Activated naive CD4-positive, alpha-beta T cell treated with anti-CD3 and anti-CD28 coated beads, Interleukin-2, amount 50 U/mL, for 16 hours (primary cell): ENCODE results near the gene ANO9.
"Not testable (repeated sequence)": the region's sequence is repeated elsewhere in the genome, so short reads cannot be mapped to it uniquely, and the experiment has no call there.

ENCODE experiments used
- DNase-seq: peaks from one replicate; pipeline ENCODE4 v3.0.0-alpha.2; 2020

The ANO9 gene

DNA sequence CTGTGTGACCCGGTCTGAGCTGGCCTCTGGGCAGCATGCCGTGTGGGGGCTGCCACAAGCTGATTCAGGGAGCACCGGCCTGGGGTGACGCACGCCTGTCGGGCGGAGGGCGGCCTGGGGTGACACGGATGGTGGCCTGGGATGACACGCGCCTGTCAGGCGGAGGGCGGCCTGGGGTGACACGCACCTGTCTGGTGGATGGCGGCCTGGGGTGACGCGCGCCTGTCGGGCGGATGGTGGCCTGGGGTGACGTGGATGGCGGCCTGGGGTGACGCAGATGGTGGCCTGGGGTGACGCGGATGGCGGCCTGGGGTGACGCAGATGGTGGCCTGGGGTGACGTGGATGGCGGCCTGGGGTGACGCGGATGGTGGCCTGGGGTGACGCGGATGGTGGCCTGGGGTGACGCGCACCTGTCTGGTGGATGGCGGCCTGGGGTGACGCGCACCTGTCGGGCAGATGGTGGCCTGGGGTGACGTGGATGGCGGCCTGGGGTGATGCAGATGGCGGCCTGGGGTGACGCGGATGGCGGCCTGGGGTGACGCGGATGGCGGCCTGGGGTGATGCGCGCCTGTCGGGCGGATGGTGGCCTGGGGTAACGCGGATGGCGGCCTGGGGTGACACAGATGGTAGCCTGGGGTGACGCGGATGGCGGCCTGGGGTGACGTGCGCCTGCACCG is 29.8 kb upstream of the ANO9 start:
- DNase-seq, result no peak

DNA sequence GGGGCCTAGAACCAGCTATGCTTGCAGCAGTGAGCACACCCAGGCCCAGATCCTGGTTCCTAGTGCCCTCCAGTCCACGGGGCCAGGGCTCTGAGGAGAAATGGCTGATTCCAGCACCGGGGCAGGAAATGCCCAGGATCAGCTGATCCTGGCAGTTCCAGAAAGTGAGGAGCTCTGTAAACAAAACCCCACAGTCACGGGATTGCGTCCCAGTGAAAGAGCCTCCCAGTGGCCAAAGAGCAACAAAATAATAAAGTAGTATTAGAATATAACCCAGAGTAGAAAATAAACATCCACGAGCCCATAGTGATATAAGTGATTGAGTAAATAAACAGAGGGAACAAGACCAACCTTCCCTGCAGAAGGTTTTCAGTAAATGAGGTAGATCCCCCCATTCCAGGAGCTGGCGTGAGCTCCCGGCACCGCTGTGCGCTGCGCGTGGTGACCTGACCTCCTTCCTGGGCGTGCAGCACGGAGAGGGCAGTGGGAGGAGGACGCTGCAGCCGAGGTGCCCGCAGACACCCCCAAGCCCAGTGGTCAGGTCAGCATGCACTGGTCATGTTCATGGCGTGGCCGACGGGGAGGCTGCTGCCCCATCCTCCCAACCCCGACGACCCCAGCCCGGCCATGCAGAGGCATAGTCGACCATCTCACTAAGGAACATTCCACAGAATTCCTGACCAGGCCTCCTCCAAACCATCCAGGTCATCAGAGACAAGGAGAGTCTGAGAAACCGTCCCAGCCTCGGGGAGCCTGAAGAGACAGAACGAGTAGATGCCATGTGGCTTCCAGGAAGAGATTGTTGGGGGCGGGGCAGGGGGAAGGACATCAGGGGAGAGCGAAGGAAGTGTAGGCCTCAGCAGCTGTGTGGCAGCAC is 28.1 kb upstream of the ANO9 start:
- no peak for DNase-seq

DNA sequence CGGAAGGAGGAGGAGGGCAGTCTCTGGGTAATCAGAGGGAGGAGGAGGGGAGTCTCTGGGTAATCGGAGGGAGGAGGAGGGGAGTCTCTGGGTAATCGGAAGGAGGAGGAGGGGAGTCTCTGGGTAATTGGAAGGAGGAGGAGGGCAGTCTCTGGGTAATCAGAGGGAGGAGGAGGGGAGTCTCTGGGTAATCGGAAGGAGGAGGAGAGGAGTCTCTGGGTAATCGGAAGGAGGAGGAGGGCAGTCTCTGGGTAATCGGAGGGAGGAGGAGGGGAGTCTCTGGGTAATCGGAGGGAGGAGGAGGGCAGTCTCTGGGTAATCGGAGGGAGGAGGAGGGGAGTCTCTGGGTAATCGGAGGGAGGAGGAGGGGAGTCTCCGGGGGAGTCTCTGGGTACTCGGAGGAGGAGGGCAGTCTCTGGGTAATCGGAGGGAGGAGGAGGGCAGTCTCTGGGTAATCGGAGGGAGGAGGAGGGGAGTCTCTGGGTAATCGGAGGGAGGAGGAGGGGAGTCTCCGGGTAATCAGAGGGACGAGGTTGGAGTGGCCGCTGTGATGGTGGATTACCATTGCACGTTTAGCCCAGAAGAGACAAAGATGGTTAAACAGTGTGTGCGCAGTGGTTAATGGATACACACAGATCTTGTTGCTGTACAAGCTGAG is 27.3 kb upstream of the ANO9 start:
- not testable (repeated sequence) for DNase-seq

DNA sequence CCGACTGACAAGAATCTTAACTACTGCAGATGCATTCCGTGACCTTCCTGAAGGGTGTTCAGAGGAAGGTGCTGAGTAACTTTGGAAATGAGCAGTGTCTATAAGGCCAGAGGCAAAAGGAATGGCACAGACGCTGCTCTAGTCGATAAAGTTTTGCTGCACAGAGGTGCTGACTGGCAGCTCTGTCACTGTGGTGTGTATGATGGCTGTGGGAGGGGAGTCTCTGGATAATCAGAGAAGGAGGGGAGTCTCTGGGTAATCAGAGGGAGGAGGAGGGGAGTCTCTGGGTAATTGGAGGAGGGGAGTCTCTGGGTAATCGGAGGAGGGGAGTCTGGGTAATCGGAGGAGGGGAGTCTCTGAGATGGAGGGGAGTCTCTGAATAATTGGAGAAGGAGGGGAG is 26.7 kb upstream of the ANO9 start:
- DNase-seq, result no peak

GRCh38 chr11:468036-468435 is 26.2 kb upstream of the ANO9 start:
- no peak for DNase-seq

GRCh38 chr11:465896-466530 is 24.2 kb upstream of the ANO9 start:
- DNase-seq, result no peak

DNA sequence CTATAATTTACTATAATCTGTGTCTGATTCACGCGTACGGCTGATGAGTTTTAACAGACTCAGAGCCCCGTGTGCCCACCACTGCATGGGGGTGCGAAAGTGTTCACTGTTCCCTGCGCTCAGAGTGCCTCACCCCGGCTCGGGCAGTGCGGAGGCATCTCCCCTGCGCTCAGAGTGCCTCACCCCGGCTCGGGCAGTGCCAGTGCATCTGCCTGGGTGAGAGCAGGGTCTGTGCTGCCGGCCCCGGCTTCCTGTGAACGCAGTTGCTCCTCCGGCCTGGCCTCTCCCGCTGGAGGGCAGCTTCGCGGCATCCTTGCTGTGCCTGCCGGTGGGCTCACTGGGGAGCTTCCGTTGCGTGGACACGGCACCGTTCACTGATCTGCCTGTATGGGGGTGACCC is 22.5 kb upstream of the ANO9 start:
- DNase-seq, result no peak

DNA sequence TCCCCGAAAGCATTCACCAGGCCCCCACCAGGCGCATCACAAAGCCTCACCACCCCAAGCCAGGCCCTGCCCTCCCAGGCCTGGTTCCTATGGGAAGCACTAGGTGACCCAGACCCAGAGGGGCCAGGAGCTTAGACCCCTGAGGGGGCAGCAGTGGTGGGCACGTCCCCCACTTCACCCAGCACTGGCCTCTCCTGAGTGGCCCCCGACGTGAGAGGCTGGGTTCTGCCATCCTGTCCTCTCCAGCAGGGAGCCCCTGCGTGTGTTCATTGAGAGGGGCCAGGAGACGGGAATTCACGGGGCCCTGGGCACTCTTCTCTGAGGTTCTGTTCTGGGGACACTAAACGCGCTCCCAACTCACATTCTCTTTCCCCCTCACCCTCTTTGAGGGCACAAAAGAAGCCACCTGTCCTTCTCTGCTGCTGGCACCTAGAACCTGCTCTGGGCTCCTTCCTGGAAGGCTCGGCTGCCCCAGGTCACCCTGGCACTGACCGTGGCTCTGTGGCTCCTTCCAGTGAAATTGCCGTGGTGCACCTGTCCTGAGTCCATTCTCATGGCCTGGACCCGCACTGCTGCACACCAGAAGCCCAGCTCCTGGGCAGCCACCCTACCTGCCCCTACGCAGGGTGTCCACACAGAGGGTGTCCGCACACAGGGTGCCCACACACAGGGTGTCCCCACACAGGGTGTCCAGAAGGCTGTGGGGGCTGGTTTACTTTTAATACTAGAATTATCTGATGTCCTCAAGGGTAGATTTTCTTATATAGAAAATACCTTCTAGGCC is 20.5 kb upstream of the ANO9 start:
- DNase-seq, result no peak

- no peak for DNase-seq
Observed at GRCh38 chr11:461626-462025, 19.8 kb upstream of the ANO9 start.

GRCh38 chr11:460331-461199 is 18.8 kb upstream of the ANO9 start:
- DNase-seq, result no peak

- no peak for DNase-seq
Observed at GRCh38 chr11:459511-460220, 17.9 kb upstream of the ANO9 start.

- no peak for DNase-seq
Observed at GRCh38 chr11:457111-457760, 15.4 kb upstream of the ANO9 start.

DNA sequence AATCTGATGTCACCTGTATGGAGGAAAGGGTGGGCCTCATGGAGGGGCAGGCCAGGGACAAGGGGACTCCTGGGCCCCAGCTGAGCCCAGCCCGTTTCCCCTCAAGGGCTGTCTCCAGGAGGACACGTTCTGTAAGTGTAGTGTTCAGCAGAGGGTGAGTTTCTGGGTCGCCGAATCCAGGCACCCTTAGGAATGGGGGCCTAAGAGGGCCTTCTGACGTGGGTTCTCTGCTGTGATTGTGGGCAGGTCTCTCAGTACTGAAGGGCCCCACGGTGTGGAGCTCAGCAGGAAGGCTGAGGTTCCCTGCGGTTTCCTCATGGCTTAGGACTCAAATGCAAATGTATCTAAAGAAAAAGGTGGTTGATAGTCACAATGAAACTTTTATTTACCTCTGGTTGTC is 14.7 kb upstream of the ANO9 start:
- DNase-seq, result no peak

DNA sequence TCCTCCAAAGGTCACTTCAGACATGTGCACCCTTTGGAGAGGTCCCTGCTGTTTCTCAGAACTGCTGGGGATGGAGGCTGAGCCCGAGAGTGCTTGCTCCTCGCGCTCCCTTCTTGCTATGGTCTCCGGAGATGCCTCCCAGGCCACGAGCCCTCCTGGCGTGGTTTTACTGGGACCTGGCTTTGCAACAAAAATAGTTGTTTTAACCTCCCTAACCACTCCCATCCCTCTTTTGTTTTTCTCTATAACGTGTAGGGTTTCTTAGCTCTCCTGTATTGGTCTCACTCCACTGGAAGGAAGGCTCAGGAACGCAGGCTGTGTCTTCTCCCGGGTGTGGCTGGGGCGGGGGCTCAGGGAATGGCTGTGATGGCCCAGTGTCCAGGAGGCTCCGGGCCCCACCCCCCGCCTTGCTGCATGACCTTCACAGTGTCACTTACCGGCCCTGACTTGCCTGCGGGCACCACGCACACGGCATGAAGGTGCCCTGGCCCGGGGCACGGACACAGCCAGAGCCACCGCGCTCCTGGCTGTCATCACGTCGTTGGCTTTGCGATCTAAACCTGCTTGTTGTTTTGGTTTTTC is 13.8 kb upstream of the ANO9 start:
- no peak for DNase-seq

- no peak for DNase-seq
Observed at GRCh38 chr11:454801-455565, 13.2 kb upstream of the ANO9 start.

DNA sequence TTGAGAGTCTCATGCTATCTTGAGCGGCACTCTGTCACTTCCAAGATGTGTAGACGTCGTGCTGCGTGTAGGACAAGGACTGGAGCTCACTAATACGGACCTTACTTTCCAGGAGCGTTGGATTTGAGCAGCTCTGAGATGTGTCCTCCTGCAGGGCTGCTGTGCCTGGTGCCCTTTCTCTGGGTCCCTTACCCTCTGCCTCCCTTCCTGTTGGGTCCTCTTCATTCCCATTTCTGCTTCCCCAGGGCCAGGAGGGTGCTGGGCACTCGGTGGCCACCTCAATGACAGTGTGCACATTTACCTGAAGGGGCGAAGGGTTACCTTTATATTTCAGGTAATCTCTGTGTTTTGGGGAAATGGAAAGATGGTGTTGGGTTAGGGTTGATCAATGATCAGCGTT is 12.2 kb upstream of the ANO9 start:
- DNase-seq, result no peak

DNA sequence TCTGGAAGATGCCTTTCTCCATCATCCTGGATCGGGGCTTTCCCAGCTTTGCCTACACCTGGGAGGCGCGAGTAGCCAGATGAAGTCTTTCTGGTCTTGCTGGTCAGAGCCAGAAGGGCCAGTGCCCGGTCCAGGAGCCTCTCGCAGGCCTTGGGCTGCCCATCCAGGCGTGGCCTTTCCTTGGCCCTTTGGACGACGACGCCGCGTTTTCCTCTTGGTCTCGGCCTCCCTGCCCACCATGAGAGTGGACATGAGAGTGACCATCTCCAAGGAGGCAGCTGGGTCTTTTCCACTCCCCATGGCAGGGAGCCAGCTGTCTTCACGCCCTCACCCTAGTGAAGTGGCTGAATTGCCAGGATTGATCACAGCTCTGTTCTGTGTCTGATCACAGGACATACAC is 11.8 kb upstream of the ANO9 start:
- no peak for DNase-seq

DNA sequence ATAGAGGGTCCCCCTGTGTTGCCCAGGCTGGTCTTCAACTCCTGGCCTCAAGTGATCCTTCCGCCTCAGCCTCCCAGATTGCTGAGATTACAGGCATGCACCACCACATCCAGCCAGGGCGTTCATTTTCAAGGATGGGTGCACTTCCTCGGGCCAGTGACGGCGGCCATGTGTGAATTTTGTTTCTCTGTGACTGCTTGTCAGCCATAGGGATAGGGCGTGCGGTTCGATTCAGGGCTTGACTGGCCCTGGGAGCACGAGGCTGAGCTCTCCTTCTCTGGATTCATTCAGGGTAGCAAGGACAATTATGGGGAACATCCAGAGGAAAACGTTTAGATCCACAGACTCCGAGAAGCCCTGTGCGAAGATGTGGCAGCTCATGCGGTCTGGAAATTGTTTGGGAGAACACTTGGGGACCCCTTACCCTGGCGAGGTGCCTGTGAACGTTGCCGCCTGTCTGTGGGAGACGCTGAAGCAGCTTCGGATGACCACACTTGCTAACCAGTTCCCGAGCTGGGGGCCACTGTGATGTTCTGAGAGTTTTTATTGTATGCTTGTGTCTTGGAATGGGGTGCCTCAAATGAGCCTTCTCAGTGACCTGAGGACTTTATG is 11.2 kb upstream of the ANO9 start:
- no peak for DNase-seq
